Measurements from ENCODE around the gene GABBR2. TPM values are rescaled to one million over a fixed set of nuclear protein-coding genes. Genes with fewer than 3 reads are reported as not detected.

Gene GABBR2
- total and polyA plus RNA-seq, 2 of the 8 experiments (the other 6 are each of a cell fraction or from before 2014, with no cell fraction given) = 0.50 to 1.2 TPM

DNA sequence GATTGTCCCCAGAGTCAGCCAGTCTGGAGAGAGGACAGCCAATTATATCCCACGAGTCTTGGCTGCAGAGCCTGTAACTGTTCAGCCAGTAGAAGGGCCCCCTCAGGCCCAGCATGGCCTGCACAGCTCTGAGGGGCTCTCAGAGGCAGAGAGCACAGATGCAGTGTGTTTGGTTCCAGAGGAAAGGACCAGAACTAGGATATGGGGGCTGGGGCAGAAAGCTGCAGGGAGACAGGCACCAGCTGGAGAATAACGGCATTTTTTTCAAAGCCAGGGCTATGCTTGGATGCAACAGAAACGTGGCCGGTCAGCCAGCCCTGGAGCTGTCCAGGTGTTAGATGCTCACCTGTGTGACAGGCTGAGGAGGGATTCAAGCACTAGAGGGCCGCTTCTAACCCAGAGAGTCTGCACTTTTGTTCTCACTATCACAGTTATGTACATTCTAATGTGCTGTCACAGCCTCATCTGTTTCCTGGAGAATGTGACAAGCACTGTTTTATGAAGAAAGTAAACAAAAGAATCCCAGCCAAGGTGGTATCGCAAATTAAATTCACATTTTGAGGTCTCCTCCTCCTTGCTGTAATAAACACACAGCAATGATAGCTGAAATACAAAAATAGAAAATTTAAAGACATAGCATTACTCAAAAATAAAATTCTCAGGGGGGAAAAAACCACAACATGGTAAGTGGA, 96.5 kb downstream of the GABBR2 start:
- FAIRE-seq (no peak), DNase-seq (ENCODE audit: low read depth in 1 of 2, low spot score in 2 of 2) (no peak)
- Histone ChIP-seq H3K14ac (ENCODE audit: insufficient read length) (no peak overlapping the region), H2BK5ac (ENCODE audit: low read depth, low read length) (no peak overlapping the region), H3K18ac (ENCODE audit: extremely low read depth, low read length) (no peak overlapping the region), H3K4ac (replicated peaks; ENCODE audit: insufficient read length, low read depth, low read length) (no peak overlapping the region), H3K4me1 (replicated peaks in 1 of 4; ENCODE audit: control insufficient read depth in 3 of 4, insufficient read depth in 4 of 4, low read length in 3 of 4) (no peaks in the 10 kb centered on the region), H2BK15ac (ENCODE audit: low read length) (no peak overlapping the region), H3K9me3 (ENCODE audit: insufficient read depth in 2 of 2, low read depth in 1 of 2, low read length in 1 of 2) (no peaks in the 10 kb centered on the region), H2BK120ac (replicated peaks; ENCODE audit: low read depth, low read length) (no peak overlapping the region), H3K9ac (replicated peaks in 1 of 4; ENCODE audit: extremely low read depth in 1 of 4, low read depth in 3 of 4, low read length in 3 of 4) (no peak overlapping the region), H3K27ac (ENCODE audit: low read depth, low read length) (no peak overlapping the region), H2AFZ (ENCODE audit: low read length) (no peak overlapping the region), H3K56ac (replicated peaks; ENCODE audit: insufficient read length, low read depth, low read length) (no peak overlapping the region), H3K23me2 (ENCODE audit: low read depth, low read length) (no peaks in the 10 kb centered on the region), H3K4me3 (ENCODE audit: extremely low read depth in 1 of 4, insufficient read depth in 2 of 4, low read depth in 3 of 4, low read length in 4 of 4) (no peak overlapping the region), H3K36me3 (ENCODE audit: control insufficient read depth in 2 of 4, insufficient read depth in 4 of 4, low read length in 3 of 4) (no peaks in the 10 kb centered on the region), H3K23ac (ENCODE audit: insufficient read length) (no peak overlapping the region), H4K20me1 (replicated peaks in 1 of 2; ENCODE audit: control insufficient read depth in 1 of 2, insufficient read depth in 2 of 2, low read length in 2 of 2) (no peaks in the 10 kb centered on the region), H4K5ac (ENCODE audit: insufficient read length, low read depth, low read length) (no peak overlapping the region), H3K79me2 (ENCODE audit: control insufficient read depth in 1 of 2, insufficient read depth in 2 of 2, low read length in 2 of 2) (no peaks in the 10 kb centered on the region), H2BK12ac (ENCODE audit: low read depth, low read length) (no peak overlapping the region), H2AK5ac (ENCODE audit: low read depth, low read length) (no peak overlapping the region), H3K4me2 (ENCODE audit: insufficient read depth in 1 of 2, low read depth in 2 of 2, low read length in 2 of 2) (no peak overlapping the region), H3K79me1 (ENCODE audit: low read depth, low read length) (no peaks in the 10 kb centered on the region), H2BK20ac (ENCODE audit: low read length) (no peak overlapping the region), H4K91ac (replicated peaks; ENCODE audit: insufficient read length, low read length) (no peak overlapping the region), H4K8ac (ENCODE audit: extremely low read depth, insufficient read depth, low read length) (no peak overlapping the region), H3K27me3 (replicated peaks in 1 of 4; ENCODE audit: control insufficient read depth in 3 of 4, extremely low read depth in 1 of 4, insufficient read depth in 3 of 4, low read length in 3 of 4) (no peaks in the 10 kb centered on the region)
- 74% methylated on average over 6 of the region's 6 CpGs; no CpG with 5 or more reads in 1 of the 2 experiments for WGBS, 2 experiments (ENCODE audit: extremely low coverage in 1 of 2, insufficient coverage in 1 of 2, insufficient read length in 1 of 2, insufficient replicate concordance in 2 of 2, low coverage in 1 of 2, low lambda C conversion rate in 2 of 2, missing lambda C conversion rate in 1 of 2)
- CTCF ChIA-PET (ENCODE audit: partially characterized antibody) = interaction anchor here (0.6 to 1.9 kb wide), 3 partner anchors 16 to 30 kb away, joined by 3 to 5 read pairs (median 4); no protein-coding TSS in a partner anchor
- POLR2A ChIA-PET (ENCODE audit: partially characterized antibody) = no interaction called here
- TF ChIP-seq KDM1A (IDR thresholded peaks at IDR 0.05; ENCODE audit: borderline replicate concordance, low read length) (no peak), MAFK (IDR thresholded peaks at IDR 0.05; ENCODE audit: low read depth, low read length) (no peak), RFX5 (IDR thresholded peaks at IDR 0.05; ENCODE audit: borderline replicate concordance, low read depth, low read length) (no peak), TBP (IDR thresholded peaks at IDR 0.05; ENCODE audit: low read depth, low read length) (no peak), SIN3A (conservative IDR thresholded peaks at IDR 0.05 in 1 of 2, IDR thresholded peaks at IDR 0.05 in 1 of 2; ENCODE audit: low read depth in 1 of 2, low read length in 2 of 2) (no peak), SP1 (IDR thresholded peaks at IDR 0.05; ENCODE audit: low read depth, low read length) (no peak), BACH1 (IDR thresholded peaks at IDR 0.05; ENCODE audit: low read length) (no peak), CEBPB (IDR thresholded peaks at IDR 0.05; ENCODE audit: low read depth, low read length) (no peak), CBX5 (IDR thresholded peaks at IDR 0.05; ENCODE audit: low read depth, low read length) (no peak), CTBP2 (IDR thresholded peaks at IDR 0.05; ENCODE audit: borderline replicate concordance, insufficient read depth, insufficient read length, low read length) (no peak), CBX8 (IDR thresholded peaks at IDR 0.05; ENCODE audit: borderline replicate concordance, low read depth, low read length) (no peak), RAD21 (IDR thresholded peaks at IDR 0.05 in 1 of 2, conservative IDR thresholded peaks at IDR 0.05 in 1 of 2; ENCODE audit: low read depth in 2 of 2, low read length in 2 of 2) (no peak), BCL11A (IDR thresholded peaks at IDR 0.05; ENCODE audit: low read depth in 2 of 2, low read length in 2 of 2) (no peak), JUND (IDR thresholded peaks at IDR 0.05; ENCODE audit: low read length) (no peak)

All from H1 (cell line).